ENCODE measurements around the gene NLRP9.

DNA sequence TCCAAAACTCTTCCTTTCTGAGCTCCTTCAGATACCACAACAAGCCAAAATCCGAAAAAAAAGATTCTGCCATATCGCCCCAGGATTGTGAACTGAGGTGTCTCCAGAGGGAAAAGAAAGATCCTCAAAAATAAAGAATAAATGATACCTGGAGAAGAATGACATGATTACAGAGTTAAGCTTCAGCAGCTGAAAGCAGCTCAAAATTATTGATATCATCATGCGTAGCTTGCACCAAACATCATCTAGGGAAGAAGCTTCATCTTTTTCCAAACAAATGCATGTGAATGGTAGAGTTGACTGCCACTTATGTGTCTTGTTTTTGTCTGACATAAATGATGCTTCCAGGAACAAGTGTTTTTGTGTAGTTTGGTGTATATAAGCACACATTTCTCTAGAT lies at the start of gene NLRP9:
- TF ChIP-seq ZNF274 (IDR thresholded peaks at IDR 0.05; ENCODE audit: low read depth, low read length), result no peak
- TF ChIP-seq YY1 (IDR thresholded peaks at IDR 0.05; ENCODE audit: insufficient read depth, insufficient read length), result no peak

All from NT2/D1 (cell line).